Stimulated activated CD4-positive, alpha-beta T cell treated with anti-CD3 and anti-CD28 coated beads, Interleukin-4, amount 100 ng/mL, for 1 hour (primary cell): Measurements from ENCODE around the gene ATP2A3.
"Not testable (repeated sequence)": the region's sequence is repeated elsewhere in the genome, so short reads cannot be mapped to it uniquely, and the experiment has no call there.

Experiments used
- DNase-seq: peaks from one replicate; pipeline ENCODE4 v3.0.0-alpha.2; 2020

ATP2A3 gene

DNA sequence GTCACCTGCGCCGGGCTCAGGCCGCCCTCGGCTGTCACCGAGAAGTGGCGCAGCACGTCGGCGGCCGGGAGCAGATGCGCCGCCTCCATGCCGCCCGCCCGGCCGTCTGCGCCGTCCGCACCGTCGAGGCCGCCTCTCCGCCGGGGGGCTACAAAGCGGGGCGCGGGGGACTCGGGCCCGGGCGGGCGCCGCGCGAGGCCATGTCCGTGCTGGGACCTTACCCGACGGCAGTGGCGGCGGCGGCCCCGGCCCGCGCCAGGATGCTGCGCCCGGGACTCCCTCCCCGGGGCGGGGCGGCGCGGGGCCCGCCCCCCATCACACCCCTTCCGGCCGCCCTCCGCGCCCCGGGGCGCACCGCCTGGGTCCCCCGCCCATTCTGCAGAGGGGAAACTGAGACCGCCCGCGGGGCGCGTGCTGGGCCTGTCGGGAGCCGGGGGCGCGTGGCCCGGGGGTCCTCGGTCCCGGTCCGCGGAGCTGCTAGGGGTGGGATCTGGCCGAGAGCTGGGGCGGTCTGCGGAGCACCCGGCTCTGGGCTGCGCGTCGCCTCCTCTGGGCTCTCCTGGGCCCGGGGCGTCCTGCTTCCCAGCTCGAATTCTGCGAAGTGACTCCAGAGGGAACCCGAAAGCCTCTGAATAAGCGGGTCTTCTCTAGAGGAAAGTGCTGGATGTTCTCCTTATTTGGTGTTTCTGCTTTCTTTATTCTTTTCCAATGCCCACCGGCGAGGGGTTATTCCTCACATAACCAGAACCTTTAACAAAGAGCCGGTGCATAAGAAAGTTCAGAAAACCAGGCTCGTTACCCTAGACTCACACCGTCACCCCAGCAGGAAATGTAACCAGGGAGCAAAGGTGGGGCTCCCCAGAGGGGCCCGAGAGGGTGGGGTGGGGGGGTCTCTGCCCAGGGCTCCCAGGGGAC, at the start of gene ATP2A3:
Gene ATP2A3, minus strand, starts transcription at position 235 of the 915 bp plus-strand sequence. Its CDS starts 146 bp downstream, at position 89.
- DNase-seq = peak; percentile 68

DNA sequence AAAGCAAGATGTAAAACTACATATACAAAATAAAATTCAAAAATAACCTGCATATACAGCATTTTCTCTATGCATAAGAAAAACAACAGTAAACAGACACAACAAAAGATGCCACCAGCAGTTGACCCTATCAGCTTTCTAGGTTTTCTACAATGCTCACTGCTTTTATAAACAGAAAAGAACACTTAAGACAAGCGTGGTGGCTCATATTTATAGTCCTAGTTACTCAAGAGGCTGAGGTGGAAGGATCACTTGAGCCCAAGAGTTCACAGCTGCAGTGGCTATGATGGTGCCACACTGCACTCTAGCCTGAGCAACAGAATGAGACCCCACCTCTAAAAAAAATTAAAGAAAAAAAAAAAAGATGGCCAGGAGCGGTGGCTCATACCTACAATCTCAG, 46.5 kb upstream of the ATP2A3 start:
- no peak for DNase-seq

DNA sequence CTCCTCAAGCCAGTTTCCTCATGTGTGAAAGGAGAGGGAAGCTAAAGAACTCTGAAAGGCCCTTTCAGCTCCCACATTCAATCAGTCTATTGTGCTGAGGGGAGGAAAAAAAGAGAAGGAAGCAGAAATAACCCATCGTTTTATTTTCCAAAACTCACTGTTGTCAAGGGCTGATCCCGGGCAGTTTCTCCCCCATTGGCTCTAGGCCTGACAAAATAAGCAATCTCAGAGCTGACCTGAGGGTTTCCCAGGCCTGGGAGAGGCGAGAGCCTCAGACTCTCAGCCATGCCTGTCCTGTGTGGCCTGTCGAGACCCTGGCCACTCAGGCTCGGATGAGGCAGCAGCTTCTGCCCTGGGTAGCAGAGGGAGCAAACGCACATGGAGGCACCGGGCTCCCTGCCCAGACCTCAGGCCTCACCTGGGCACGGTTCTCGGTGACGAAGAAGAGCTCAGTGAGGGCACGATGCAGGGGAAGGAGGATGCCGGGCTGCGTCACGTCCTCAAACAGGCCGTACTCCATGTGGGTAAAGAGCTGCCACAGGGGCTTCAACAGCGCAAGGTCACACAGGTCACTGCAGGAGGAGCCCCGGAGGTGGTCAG, 45.0 kb upstream of the ATP2A3 start:
- no peak for DNase-seq

DNA sequence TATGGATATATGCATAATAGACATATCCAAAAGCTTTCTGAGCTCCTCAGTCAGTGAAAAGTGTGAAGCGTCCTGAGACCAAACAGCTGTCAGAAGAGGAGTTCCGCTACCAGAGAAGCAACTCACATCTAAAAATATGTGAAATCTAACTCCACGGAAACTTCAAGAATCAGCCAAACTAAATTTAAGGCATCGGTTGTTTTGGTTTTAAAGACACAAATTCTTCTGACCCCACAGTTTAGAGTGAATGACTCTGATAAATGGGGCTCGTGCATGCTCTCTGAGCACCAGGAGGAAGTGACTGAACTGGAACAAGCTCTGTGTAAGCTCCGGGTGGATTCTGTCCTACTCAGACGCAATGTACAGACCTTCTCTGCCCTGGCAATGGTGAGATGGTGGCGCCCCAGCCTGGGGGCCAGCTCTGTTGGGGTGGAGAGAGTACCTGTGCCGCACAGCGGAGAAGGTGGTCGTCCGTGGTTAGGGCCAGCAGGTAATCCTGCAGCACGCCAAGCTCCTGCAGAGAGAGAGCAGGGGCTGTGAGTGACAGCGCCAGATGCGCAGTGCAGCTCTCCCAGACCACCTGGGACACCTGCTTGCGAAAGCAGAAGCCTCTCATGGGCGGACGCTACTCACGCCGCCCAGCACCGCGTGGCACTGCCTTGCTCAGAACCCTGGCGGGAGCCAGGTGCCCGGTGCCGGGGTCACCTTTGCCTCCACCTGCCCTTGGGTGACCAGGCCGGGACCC, 44.4 kb upstream of the ATP2A3 start:
- no peak for DNase-seq

DNA sequence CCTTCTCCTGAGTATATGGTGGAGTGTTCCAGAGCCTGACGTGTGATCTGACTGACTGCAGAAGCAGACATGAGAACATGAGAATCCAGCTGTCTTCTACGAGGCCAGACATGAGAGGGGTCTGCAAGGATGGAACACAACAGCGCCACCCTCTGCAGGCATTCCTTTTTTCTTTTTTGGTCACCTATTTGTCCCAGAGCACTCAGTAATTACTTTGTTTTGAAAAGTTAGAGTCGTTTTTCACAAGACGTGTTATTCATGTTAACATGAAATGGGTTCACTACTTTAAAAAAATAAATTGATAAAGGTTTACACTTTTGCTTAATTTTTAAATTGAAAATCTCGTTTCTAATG, 43.8 kb upstream of the ATP2A3 start:
- DNase-seq = no peak

DNA sequence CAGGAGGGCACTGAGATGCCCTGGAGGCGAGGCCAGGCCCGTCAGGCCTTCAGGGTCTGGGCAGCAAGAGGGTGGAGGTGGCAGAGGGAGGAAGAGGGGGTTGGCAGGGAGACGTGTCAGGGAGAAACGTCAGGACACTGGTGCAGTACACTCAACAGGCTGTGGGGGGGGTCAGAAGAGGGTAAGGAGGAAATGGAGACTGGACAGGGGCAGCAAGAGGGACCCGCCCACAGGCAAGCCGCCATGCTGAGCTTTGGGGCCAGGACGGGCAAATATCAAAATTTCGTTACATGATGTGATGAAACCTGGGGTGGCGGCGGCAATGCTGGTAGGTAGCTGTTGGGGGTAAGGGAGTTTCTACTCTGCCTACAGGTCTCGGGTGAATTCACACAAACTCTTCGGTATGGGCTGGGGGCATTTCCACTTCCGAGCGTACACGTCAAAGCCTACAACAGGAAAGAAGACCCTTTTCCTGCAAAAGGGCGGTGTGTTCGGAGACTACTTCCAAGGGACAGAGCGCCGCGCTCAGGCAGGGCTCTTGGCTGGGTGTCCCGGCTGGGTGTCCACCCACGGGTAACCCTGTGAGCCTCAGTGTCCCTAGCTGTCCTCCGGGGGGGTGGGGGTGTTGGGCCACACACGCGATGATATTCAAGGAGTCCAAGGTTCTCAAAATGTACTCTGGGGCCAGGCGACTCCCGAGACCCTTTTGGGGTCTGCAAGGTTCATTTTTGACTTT, 43.3 kb upstream of the ATP2A3 start:
- DNase-seq = no peak

DNA sequence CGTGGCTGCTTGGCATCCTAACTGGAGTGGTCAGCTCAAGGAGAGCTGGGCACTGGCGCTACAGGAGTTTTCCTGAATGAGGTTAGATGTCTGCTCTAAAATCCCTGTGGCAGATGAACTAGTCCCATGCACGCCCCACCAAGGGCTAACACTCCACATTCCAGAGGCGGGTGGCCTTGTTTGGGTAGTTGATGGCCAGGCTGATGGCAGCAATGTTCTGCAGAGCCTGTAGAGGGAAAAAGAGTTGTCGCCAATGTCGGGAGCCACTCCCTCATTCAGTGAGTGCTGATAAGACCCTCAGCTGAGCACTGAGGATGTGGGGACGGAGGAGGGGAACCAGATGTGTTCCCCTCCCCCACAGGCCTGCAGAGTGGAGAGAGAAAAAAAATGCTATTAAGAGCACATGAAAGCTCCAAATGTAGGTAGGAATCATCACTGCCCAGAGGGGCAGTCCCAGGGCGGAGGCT, 42.5 kb upstream of the ATP2A3 start:
- no peak for DNase-seq

DNA sequence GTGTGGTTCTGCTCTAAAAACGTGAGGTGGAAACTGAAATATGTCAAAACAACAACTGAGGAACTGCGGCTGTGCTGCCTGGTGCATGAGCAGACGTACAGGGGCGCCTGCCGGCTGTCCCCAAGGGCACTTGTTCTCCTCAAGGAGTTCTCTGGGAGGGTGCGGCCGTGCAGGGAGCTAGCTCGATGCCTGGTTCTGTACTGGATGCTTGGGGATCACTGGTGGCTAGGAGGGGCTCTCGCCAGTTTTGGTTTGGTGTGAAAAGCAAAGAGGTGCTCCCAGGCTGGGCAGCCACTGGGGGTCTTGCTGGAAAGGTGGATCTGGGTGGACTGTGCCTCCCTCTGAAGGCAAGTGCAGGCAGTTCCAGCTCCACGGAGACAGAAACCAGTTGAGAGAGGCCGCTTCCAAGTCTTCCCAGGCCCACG, 41.9 kb upstream of the ATP2A3 start:
- DNase-seq = no peak

DNA sequence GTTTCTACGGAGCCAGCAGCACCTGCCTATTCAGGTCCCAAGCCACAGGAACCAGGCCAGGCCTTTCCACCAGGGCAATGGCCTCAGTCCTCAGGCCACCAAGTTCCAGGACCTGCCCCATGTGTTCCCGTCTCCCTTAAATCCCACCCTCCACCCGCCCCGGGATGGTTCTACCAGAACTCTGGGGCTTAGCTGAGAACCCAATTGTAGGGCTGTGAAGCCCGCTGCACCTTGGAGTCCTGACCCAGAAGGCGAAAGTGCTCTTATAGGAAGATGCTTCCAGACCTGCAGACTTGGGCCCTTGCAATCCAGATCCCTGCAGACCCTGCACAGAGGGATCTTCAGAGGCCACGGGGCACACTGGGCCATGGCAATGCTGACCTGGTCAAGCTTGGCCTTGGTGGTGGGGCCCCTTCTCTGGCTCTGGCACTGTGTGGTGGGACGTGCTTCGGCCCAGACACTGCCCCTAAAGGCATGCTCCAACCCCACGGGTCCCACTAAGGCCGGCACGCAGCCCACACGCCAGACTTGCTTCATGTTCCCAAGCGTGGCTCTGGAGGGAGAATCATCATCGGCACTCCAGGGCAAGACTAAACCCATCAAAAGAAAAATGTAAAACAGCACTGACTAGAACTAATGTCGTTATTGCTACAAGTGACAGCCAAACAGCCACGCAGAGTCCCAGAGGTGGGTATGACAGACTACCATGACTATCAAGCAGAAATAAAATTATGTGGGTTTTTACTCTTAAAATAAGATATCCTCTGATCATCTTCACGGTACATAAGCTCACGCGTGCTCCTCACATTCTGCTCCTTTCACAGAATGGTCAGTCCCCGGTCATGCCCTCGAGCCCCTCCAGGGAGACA, 41.3 kb upstream of the ATP2A3 start:
- DNase-seq = no peak

DNA sequence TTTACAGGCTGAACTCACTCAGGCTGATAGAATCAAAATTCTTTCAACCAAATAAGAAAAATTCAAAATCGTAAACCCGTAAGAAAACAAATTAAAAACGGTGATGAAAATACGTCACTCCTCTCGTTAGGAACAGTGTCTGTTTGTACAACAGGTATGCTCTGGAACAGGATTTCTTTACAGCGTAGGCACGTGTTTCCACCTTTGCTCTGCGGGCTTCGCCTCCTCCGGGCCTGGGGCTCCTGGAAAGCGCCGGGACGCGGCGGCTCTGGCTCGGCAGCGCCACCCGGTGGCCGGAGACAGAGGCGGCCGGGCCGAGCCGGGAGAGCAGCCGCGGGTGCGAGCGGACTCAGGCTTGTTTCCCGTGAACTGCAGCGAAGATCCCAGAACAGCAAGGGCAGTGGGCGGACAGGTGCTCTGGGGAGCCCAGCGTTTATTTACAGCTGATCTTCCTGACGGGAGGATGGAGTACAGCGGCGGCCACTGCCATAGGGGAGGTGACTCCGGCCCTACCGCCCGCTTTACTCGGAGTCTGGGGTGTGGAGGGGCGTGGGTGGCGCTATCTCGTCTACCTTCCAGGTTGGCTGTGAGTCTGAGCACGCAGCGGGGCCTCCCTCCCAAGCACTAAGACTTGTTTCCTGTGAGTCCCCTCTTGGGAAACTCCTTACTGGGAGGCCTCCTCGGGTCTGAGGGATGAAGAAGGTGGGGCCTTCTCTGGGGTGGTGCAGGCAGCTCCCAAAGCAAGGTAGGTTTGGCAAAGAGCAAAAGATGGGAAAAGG, 40.5 kb upstream of the ATP2A3 start:
- DNase-seq = peak; percentile 66

DNA sequence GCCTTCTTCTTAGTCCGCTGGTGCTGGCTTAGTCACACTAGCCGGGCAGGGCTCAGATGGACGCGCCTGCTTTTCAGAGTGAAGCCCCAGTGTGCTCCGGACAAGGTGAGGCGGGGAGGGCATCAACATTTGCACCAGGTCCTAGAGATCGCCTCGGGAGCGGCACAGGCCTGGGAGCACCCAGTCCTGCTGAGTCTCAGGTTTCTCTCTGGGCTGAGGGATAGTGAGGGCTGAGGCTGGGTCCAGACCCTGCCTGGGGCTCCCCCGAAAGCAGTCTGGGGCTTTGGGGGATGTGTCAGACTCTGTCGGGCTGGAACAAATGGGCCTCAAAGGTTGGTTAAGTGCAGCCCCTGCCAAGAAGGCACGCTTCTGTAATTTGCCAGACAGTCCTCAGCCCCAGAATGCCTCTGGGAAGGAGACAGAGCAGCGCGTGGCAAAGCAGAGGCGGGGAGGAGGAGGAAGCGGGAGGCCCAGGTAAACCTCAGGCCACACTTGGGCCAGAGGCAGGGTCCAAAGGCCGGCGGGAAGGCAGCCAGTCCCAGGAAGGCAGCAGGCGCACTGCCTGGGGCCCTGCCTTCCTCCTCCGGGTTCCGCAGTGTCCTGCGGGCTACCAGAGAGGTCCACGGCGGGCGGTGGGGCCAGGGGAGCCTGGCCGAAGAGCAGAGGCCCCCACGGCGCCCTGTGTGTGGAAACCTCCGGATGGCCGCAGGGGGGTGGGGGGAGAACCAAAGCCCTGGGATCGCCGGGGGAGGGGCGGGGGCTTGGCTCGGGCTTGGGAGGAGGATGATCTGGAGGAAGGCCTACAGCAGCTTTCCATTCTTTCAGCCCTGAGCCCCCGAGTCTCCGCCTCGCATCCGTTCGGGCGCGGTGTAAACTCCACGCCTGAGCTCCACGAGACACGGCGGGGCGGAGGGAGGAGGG, 39.5 kb upstream of the ATP2A3 start:
- no peak for DNase-seq

DNA sequence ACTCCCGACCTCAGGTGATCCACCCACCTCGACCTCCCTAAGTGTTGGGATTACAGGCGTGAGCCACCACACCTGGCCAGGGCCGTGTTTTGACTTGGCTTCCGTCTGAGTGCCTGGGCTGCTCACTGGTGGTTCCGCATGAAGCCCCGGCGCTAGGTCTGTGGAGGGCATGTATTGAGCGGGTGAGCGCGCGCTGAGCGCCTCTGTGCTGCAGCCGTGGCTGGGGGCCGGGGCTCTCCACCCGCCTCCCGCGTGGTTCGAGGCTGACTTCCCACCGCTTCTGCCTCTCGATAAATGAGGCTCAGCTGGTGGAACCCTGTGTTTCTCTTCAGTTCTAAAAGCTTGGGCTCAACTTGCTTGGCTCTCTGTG, 38.9 kb upstream of the ATP2A3 start:
- DNase-seq = no peak

DNA sequence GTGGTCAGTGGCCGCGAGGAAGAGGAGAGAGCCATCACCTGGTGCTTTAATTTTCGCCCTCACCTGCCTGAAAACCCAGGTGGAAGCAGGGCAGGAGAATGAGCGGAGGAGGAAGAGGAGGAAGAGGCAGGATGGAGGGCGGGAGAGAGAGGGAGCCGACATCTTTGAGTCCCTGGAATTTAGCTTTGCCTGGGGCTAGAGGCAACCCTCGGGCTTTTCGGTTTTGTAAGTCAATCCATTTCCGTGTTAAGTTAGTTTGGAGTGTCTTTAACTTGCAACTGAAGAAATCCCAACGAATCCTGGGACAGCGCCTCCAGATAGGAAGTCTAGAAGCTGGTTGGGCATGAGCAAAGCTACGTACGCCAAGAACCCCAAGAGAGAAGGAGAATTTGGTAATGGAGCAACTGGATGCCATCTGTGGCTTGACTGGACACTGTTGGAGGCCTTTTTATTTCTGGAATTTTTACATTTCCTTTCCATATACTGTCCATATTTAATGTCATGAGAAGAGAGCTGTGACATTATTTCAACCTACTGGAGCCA, 36.9 kb upstream of the ATP2A3 start:
- no peak for DNase-seq

DNA sequence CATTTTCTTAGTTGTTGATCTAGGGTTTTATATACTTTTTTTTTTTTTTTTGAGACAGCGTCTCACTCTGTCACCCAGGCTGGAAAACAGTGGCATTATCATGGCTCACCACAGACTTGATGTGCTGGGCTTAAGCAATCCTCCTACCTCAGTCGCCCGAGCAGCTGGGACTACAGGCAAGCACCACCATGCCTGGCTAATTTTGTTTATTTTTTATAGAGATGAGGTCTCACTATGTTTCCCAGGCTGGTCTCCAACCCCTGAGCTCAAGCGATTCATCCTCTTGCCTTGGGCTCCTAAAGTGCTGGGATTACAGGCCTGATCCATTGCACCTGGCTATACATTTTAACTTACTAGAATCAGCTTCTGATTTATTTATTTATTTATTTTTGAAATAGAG, 34.2 kb upstream of the ATP2A3 start:
- DNase-seq = no peak

DNA sequence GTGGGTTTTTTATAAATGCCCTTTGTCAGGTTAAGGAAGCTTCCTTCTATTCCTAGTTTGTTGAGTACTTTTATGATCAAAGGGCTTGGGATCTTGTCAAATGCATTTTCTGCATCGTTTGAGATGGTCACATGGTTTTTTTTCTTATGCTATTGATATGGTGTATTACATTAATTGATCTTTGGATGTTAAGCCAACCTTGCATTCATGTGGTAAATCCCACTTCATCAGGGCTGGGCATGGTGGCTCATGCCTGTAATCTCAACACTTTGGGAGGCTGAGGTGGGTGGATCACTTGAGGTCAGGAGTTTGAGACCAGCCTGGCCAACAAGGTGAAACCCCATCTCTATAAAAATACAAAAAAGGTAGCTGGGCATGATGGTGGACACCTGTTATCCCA, 30.8 kb upstream of the ATP2A3 start:
- no peak for DNase-seq

DNA sequence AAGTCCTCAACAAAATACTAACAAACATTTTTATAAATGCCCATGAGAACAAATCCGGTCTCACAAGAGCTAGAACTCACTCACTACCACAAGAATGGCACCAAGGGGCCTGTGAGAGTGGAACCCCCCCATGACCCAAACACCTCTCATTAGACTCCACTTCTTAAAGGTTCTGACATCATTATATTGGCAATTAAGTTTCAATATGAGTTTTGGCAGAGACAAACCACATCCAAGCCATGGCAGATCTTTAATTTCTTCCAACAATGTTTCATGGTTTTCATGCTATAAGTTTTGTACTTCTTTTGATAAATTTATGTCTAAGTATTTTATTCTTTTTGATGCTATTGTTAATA, 30.0 kb upstream of the ATP2A3 start:
- DNase-seq = no peak

DNA sequence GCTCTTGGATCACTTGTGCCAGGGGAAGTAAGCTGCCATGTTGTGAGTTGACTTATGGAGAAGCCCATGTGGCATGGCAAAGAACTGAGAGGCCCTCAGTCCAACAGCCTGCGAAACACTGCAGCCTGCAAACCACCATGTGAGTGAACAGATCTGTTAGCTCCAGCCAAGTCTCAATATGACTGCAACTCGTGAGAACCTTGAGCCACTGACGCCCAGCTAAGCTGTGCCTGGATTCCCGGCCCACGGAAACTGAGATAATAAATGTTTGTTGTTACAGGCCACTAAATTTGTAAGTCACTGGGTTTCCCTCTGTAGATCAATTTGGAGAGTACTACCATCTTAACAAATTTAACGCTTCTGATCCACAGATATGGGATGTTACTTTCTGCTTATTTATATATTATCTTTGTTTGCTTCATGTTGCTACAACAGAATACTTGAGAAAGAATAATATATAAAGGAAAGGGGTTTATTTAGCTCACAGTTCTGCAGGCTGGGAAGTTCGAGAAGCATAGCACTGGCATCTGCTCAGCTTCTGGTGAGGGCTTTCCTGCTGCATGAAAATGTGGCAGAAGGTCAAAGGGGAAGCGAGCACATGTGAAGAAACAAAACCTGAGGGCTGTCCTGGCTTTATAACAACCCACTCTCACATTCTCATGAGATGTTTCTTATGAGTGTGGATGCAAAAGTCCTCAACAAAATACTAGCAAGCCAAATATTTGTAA, 29.4 kb upstream of the ATP2A3 start:
- no peak for DNase-seq

DNA sequence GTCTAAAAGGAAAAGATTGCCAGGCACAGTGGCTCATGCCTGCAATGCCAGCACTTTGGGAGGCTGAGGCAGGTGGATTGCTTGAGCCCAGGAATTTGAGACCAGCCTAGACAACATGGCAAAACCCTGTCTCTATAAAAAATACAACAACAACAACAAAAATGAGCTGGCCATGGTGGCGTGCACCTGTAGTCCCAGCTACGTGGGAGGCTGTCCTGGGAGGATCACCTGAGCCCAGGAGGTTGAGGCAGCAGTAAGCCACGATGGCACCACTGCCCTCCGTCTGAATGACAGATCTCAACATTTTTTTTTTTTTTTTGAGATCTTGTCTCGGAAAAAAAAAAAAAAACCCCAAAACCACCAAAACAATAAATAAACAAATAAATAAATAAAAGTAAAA, 28.1 kb upstream of the ATP2A3 start:
- DNase-seq = no peak

DNA sequence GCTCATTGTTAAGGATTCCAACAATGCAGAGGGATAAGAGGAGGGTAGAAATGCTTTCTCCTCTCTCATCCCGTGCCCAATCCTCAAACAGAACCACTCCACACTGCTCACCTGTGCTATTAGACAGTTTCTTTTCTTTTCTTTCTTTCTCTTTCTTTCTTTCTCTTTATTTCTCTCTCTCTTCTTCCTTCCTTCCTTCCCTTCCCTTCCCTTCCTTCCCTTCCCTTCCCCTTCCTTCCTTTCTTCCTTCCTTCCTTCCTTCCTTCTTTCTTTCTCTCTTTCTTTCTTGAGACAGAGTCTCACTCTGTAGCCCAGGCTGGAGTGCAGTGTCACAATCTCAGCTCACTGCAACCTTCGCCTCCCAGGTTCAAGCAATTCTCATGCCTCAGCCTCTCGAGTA, 27.5 kb upstream of the ATP2A3 start:
- not testable (repeated sequence) for DNase-seq
